NCI-H1436 treated with DMSO at 0.1 percent for 48 hours (cell line): ENCODE data around the gene TOMM70.
"Not testable (repeated sequence)": the region's sequence is repeated elsewhere in the genome, so short reads cannot be mapped to it uniquely, and the experiment has no call there.

ENCODE experiments used
- DNase-seq: peaks from one replicate; lab custom pipeline; 2025; lab: John Stamatoyannopoulos, UW

Gene TOMM70

GRCh38 chr3:100361897-100362296 is 39.0 kb downstream of the TOMM70 start:
- DNase-seq = no peak

GRCh38 chr3:100360757-100361496 is 40.0 kb downstream of the TOMM70 start:
- no peak for DNase-seq

- no peak for DNase-seq
Observed at GRCh38 chr3:100359035-100359434, 41.9 kb downstream of the TOMM70 start.

GRCh38 chr3:100358413-100358812 is 42.5 kb downstream of the TOMM70 start:
- no peak for DNase-seq

GRCh38 chr3:100354850-100355249 is 46.0 kb downstream of the TOMM70 start:
- DNase-seq = no peak

DNA sequence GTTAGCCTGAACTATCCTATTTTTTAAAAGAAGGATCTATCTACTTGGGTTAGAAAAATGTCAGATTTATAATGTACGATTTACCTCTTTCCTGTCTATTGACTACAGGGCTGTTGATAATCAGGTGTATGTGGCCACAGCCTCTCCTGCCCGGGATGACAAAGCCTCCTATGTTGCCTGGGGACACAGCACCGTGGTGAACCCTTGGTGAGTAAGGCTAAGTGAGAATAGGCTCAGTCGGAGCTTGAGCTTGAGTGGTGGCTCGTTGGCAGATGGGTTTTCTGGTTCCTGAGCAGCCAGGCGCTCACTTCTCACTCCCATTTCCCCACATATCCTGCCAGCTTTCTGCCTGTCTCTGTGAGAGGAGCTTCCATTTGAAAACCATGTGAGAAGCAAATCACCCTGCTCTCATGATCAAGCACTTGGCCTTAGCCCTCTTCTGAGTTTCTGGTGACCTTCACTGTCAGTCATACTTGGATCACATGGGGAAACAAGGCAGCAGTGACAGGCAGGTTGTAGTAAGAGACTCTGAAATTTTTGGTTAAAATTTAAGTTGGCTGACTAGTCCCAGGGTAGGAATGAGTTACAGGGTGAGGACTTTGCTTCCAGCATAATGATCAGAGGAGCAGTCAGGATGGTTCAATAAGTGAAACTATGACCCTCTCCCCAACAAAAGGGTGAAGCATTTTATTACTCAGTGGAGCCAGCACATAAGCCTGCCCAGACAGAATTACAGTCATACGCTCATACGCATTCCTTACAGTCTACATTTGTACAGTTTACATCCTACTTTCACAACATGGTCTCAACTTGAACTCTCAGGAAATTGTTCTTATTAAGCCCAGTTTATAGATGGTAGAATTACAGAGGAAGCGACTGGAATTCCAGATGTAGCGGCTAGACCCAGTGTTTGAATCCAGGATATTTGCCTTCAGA is 48.3 kb downstream of the TOMM70 start:
- DNase-seq = no peak

GRCh38 chr3:100351770-100352169 is 49.1 kb downstream of the TOMM70 start:
- not testable (repeated sequence) for DNase-seq

GRCh38 chr3:100348727-100349126 is 52.2 kb downstream of the TOMM70 start:
- no peak for DNase-seq

DNA sequence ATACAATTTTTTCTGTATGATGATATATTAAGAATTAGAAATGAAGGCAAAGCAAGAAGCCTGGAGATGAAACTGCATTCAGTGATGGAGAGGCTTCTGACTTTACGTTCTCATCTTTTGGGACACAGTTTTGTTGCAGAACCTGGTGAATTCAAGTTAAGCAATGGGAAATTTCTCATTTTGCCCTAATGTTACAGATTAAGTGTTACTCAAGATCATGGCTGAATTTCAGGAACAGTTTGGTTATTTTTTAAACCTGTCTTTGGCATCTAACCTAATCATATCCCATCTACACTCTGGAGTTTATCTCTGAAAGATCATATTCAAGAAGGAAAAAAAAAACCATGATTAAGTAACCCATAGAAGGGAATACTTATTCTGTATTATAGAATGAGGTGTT is 60.4 kb downstream of the TOMM70 start:
- no peak for DNase-seq

GRCh38 chr3:100339786-100340185 is 61.1 kb downstream of the TOMM70 start:
- DNase-seq = no peak

DNA sequence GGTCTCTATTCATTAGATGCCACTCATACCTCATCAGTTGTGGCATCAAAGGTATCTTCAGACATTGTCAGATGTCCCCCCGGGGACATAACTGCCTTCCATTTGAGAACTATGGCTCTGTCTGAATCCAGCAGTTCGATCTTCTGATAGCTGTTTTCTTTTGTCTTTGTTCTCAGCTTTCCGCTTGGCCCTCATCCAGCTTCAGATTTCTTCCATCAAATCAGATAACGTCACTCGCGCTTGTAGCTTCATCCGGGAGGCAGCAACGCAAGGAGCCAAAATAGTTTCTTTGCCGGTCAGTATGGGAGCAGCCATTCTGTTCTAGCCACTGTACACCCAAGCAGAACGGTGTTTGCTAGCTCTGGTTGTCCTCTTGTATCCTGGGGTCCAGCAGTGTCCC is 62.0 kb downstream of the TOMM70 start:
- DNase-seq = no peak

DNA sequence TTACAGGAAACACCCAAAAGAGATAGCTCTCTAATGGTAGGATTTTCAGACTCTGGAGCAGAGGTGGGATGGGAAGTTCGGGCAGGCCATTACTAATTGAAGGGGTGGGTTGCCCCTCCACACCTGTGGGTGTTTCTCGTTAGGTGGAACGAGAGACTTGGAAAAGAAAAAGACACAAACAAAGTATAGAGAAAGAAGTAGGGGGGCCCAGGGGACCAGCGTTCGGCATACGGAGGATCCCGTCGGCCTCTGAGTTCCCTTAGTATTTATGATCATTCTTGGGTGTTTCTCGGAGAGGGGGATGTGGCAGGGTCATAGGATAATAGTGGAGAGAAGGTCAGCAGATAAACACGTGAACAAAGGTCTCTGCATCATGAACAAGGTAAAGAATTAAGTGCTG is 64.7 kb downstream of the TOMM70 start:
- not testable (repeated sequence) for DNase-seq

GRCh38 chr3:100335434-100335833 is 65.5 kb downstream of the TOMM70 start:
- DNase-seq = no peak

DNA sequence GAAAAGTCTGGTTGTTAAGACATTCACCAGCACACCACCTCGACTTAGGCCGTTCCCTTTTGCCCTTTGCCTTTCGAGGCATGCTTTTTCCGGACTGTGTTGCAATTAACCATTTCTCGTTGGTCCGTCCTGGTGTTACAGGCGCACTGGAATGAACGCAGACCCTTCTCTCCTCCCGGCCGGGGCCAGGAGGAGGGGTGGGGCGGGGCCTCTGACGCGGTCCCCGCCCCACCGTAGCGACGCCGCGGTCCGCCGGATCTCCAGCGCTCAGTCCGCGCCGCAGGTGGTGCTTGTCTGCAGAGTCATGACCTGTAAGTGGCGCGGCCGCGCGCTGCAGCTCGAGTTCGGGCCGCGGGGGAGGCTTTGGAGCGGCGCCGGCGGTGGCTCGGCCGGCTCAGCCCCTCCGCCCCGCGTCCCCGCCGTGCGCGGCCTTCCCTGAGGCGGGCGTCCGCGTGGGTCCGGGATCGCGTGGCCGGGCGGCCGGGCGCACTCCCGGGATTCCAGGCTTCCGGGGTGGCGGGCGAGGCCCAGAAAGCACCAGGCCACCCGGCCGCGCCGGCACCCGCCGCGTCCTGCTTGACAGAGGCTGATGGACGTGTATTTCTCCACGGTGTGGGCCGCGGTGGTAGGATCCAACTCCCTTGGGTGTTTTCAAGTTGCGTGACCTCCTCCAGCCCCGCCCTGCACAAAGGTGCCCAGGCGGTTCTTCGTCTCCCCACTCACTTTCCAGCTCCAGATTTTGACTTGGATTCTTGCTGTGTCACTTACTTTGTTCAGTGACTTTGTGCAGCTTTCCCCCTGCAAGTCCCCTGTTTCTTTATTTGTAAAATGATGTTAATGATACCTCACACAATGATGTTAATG is 66.2 kb downstream of the TOMM70 start, which contains the start of gene NIT2:
Gene NIT2, plus strand, starts transcription at position 270 of the 864 bp plus-strand sequence. Its CDS starts 35 bp downstream, at position 305.
- DNase-seq = peak; percentile 10

DNA sequence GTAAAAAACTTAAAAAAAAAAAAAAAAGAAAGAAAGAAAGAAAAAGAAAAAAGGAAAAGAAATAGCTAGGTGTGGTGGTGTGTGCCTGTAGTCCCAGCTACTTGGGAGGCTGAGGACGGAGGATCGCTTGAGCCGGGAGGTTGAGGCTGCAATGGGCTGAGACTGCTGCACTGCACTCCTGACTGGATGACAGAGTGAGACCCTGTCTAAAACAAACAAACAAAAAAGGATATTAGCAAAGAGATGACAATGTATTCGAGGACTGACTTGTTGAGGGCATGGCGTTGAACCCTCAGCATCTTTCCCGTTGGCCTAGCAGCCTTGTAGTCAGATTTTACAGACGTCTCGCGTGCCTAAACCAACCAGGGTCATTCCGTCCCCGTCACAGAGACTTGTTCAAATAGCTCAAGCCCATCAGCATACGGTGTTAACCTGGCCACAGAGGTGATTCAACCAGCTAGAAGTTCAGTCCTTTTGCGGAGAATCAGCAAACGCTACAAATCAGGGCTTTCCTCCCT is 66.9 kb downstream of the TOMM70 start:
- no peak for DNase-seq

GRCh38 chr3:100333051-100333450 is 67.8 kb downstream of the TOMM70 start:
- no peak for DNase-seq

GRCh38 chr3:100331660-100332059 is 69.2 kb downstream of the TOMM70 start:
- no peak for DNase-seq

GRCh38 chr3:100330651-100331050 is 70.2 kb downstream of the TOMM70 start:
- no peak for DNase-seq

- no peak for DNase-seq
Observed at GRCh38 chr3:100329800-100330489, 70.9 kb downstream of the TOMM70 start.

DNA sequence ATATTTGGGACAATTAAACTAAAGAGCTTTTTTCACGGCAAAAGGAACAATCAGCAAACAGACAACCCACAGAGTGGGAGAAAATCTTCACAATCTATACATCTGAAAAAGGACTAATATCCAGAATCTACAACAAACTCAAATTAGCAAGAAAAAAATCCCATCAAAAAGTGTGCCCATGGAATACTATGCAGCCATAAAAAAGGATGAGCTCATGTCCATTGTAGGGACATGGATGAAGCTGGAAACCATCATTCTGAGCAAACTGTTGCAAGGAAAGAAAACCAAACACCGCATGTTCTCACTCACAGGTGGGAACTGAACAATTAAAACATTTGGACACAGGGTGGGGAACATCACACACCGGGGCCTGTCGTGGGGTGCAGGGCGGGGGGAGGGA is 73.5 kb downstream of the TOMM70 start:
- DNase-seq = not testable (repeated sequence)

- no peak for DNase-seq
Observed at GRCh38 chr3:100325827-100326226, 75.1 kb downstream of the TOMM70 start.
